Measurements from ENCODE around the gene RBBP8NL. TPM values are rescaled to one million over a fixed set of nuclear protein-coding genes. Genes with fewer than 3 reads are reported as not detected.

The RBBP8NL gene
- total RNA-seq, 1 experiment from 2014 or later: not detected

DNA sequence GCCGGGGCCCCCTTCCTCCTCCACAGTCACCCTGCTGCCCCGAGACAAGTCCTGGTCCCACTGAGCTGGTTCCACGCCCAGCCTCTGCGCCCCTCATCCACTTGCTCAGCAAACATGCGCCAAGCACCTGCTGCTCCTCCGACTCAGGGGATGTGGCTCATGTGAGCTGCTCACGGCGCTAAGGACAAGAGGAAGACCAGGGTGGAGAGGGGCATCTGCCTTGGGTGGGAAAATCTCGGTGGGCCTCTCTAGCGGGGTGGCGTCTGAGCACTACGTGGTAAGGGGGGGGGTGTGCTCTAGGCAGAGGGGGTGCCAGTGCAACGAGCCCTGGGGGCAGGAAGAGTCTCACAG, 64.8 kb downstream of the RBBP8NL start:
- intact Hi-C loops (cut with micrococcal nuclease; ENCODE audit: unreplicated experiment) (no loop called here), in situ Hi-C loops (cut with HindIII; ENCODE audit: low pct_unique_long_range_greater_than_20kb, low sequenced_read_pairs) (no loop called here)
- TF ChIP-seq TCF7L2 (IDR thresholded peaks at IDR 0.05; ENCODE audit: low read depth, low read length): no peak
- no peak for TF ChIP-seq SIN3A (IDR thresholded peaks at IDR 0.05; ENCODE audit: borderline replicate concordance, insufficient read depth, low read depth, low read length)
- no peak for TF ChIP-seq POLR2AphosphoS5 (IDR thresholded peaks at IDR 0.05; ENCODE audit: low read depth, low read length)
- TF ChIP-seq, protein P1, sequence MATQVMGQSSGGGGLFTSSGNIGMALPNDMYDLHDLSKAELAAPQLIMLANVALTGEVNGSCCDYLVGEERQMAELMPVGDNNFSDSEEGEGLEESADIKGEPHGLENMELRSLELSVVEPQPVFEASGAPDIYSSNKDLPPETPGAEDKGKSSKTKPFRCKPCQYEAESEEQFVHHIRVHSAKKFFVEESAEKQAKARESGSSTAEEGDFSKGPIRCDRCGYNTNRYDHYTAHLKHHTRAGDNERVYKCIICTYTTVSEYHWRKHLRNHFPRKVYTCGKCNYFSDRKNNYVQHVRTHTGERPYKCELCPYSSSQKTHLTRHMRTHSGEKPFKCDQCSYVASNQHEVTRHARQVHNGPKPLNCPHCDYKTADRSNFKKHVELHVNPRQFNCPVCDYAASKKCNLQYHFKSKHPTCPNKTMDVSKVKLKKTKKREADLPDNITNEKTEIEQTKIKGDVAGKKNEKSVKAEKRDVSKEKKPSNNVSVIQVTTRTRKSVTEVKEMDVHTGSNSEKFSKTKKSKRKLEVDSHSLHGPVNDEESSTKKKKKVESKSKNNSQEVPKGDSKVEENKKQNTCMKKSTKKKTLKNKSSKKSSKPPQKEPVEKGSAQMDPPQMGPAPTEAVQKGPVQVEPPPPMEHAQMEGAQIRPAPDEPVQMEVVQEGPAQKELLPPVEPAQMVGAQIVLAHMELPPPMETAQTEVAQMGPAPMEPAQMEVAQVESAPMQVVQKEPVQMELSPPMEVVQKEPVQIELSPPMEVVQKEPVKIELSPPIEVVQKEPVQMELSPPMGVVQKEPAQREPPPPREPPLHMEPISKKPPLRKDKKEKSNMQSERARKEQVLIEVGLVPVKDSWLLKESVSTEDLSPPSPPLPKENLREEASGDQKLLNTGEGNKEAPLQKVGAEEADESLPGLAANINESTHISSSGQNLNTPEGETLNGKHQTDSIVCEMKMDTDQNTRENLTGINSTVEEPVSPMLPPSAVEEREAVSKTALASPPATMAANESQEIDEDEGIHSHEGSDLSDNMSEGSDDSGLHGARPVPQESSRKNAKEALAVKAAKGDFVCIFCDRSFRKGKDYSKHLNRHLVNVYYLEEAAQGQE (IDR thresholded peaks at IDR 0.05; ENCODE audit: insufficient read depth in 1 of 2, low read depth in 2 of 2, low read length in 1 of 2): no peak
- TF ChIP-seq, protein P2, sequence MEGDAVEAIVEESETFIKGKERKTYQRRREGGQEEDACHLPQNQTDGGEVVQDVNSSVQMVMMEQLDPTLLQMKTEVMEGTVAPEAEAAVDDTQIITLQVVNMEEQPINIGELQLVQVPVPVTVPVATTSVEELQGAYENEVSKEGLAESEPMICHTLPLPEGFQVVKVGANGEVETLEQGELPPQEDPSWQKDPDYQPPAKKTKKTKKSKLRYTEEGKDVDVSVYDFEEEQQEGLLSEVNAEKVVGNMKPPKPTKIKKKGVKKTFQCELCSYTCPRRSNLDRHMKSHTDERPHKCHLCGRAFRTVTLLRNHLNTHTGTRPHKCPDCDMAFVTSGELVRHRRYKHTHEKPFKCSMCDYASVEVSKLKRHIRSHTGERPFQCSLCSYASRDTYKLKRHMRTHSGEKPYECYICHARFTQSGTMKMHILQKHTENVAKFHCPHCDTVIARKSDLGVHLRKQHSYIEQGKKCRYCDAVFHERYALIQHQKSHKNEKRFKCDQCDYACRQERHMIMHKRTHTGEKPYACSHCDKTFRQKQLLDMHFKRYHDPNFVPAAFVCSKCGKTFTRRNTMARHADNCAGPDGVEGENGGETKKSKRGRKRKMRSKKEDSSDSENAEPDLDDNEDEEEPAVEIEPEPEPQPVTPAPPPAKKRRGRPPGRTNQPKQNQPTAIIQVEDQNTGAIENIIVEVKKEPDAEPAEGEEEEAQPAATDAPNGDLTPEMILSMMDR (IDR thresholded peaks at IDR 0.05): no peak
- no TSS peak for BruUV-seq (replicated peaks)
- DNase-seq (ENCODE audit: low read depth, low spot score): no peak
- no peaks in the 10 kb centered on the region; the same call in 1 of the 2 replicates for H3K36me3 ChIP-seq (ENCODE audit: control insufficient read depth, insufficient read depth, low read length)
- peaks cover 70% of the 10 kb centered on the region for H3K4me1 ChIP-seq (ENCODE audit: control insufficient read depth, insufficient read depth, low read length)
- no peak for ATAC-seq
- H3K27me3 ChIP-seq (ENCODE audit: control insufficient read depth, insufficient read depth, low read length): no peaks in the 10 kb centered on the region
- H3K9me3 ChIP-seq (ENCODE audit: control insufficient read depth, insufficient read depth, low read depth, low read length): no peaks in the 10 kb centered on the region
- H3K4me3 ChIP-seq (ENCODE audit: low read depth in 2 of 2, low read length in 2 of 2): peak overlapping the region; percentile 89 to 96; a peak in 2 of 4 replicates
- peak overlapping the region; percentile 88 for H3K27ac ChIP-seq (ENCODE audit: low read length)
- ChIA-PET POLR2A (interaction anchor here (0.6 kb wide), 1 partner anchor 10 kb away, joined by 3 read pairs; no protein-coding TSS in a partner anchor), CTCF (no interaction called here)

GRCh38 chr20:62361799-62362589, 65.3 kb downstream of the RBBP8NL start:
- TSS peak; percentile 22 for BruUV-seq (replicated peaks)
- H3K36me3 ChIP-seq (ENCODE audit: control insufficient read depth, insufficient read depth, low read length): no peaks in the 10 kb centered on the region; the same call in 1 of the 2 replicates
- CTCF ChIA-PET: no interaction called here
- 0 out of 2 replicates have a peak, but pooled peaks have one; percentile 74 for TF ChIP-seq SIN3A (IDR thresholded peaks at IDR 0.05; ENCODE audit: borderline replicate concordance, insufficient read depth, low read depth, low read length)
- TF ChIP-seq, protein P1 (IDR thresholded peaks at IDR 0.05; ENCODE audit: insufficient read depth in 1 of 2, low read depth in 2 of 2, low read length in 1 of 2): no peak
- TF ChIP-seq, protein P2 (IDR thresholded peaks at IDR 0.05): no peak
- peak; percentile 44; the same call in 1 of the 2 replicates for TF ChIP-seq TCF7L2 (IDR thresholded peaks at IDR 0.05; ENCODE audit: low read depth, low read length)
- TF ChIP-seq POLR2AphosphoS5 (IDR thresholded peaks at IDR 0.05; ENCODE audit: low read depth, low read length): peak; percentile 17; the same call in 1 of the 2 replicates
- POLR2A ChIA-PET: interaction anchor here (0.6 kb wide), 1 partner anchor 9 kb away, joined by 3 read pairs; no protein-coding TSS in a partner anchor
- ATAC-seq: peak; percentile 13
- no peaks in the 10 kb centered on the region for H3K27me3 ChIP-seq (ENCODE audit: control insufficient read depth, insufficient read depth, low read length)
- peaks cover 75% of the 10 kb centered on the region for H3K4me1 ChIP-seq (ENCODE audit: control insufficient read depth, insufficient read depth, low read length)
- no peak for DNase-seq (ENCODE audit: low read depth, low spot score)
- H3K27ac ChIP-seq (ENCODE audit: low read length): peak overlapping the region; percentile 88
- peak overlapping the region in 1 of 2 experiments; percentile 23; a peak in 1 of 4 replicates for H3K4me3 ChIP-seq (ENCODE audit: low read depth in 2 of 2, low read length in 2 of 2)
- intact Hi-C loops (cut with micrococcal nuclease; ENCODE audit: unreplicated experiment): no loop called here
- no peaks in the 10 kb centered on the region for H3K9me3 ChIP-seq (ENCODE audit: control insufficient read depth, insufficient read depth, low read depth, low read length)
- in situ Hi-C loops (cut with HindIII; ENCODE audit: low pct_unique_long_range_greater_than_20kb, low sequenced_read_pairs): no loop called here
